NCI-H526 treated with DMSO at 0.1 percent for 48 hours (cell line): Measurements from ENCODE around the gene CUBN.

ENCODE experiments used
- DNase-seq: peaks from one replicate; lab custom pipeline; 2025; lab: John Stamatoyannopoulos, UW

CUBN gene

GRCh38 chr10:16987976-16988610, 141.5 kb downstream of the CUBN start:
- DNase-seq: no peak

DNA sequence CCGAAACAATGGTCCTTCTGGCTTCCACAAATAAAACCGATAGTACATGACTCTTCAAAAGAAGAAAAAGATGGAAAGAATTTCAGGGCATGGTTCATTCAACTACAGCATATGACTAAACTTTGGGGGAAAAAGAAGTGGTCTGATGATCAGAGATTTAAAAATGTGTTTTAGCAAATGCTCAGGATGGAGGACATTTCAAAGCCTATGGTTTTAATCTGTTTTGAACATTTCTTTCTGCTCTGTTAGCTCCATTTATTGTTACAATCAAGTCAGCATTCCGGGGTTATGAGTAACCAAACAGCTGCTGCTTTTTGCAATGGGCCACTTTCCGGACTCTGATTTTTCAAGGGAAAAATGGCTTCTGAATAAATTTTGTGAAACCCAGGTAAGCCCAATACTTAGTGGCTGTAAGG, 142.4 kb downstream of the CUBN start:
- DNase-seq: no peak

- DNase-seq: no peak
Measured at GRCh38 chr10:16986406-16987205, 143.0 kb downstream of the CUBN start.

DNA sequence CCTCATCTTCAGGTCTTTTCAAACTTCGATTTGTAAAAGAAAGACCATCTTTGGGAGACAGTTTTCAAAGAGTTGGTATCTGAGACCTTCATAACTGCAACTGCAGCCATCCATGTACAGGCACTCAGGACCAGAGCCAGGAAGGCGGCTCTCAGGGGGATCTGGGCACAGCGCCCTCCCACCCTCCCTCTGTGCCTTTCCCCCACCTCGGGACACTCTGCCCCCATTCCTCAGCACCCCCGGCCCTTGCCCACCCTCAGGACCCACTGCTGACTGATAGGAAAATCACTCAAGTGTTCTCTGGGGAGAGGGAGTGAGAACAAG, 143.6 kb downstream of the CUBN start:
- no peak for DNase-seq

DNA sequence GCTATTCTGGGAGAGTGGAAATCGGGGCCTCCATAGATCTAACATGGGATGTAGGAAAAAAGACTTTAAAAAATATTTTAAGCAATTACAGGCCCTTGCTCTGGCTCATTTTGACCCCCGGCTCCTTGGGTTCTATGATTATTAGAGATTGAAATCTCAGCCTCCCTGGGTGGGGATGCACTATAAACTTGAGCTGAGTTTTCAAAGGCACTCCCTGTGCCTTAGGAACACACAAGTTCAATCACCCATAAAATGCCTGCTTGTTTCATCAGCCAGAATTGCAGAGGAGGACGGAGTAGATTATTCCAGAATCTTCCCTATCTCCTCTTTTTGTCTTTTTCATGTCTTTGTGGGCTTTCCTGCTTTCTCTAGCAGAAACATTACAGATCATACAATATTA, 145.4 kb downstream of the CUBN start:
- no peak for DNase-seq

GRCh38 chr10:16976803-16977202, 152.8 kb downstream of the CUBN start:
- DNase-seq: no peak

DNA sequence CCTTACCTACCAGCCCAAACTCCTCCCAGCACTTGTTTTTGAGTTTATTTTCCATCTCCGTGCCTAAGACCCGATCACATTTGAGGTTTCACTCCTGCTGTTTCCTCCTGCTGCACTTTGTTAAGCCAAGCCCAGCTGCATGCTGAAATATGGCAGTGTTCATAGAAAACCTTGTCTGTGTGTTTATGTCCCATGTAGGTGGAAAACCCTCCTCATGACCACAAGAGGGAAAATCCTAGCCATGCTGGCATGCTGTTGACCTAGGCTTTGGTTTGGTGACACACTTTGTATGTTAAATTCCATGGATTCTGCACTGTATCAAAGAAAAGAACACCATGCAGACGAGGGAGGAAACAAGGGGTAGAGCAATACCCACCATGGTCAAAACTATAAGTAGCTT, 154.4 kb downstream of the CUBN start:
- no peak for DNase-seq

GRCh38 chr10:16968416-16969041, 161.1 kb downstream of the CUBN start:
- DNase-seq: no peak

GRCh38 chr10:16967866-16968415, 161.7 kb downstream of the CUBN start:
- no peak for DNase-seq

- no peak for DNase-seq
Measured at GRCh38 chr10:16966991-16967865, 162.4 kb downstream of the CUBN start.

- no peak for DNase-seq
Measured at GRCh38 chr10:16965740-16966447, 163.7 kb downstream of the CUBN start.

GRCh38 chr10:16965344-16965616, 164.3 kb downstream of the CUBN start:
- no peak for DNase-seq

GRCh38 chr10:16964576-16965343, 164.9 kb downstream of the CUBN start:
- DNase-seq: no peak

- DNase-seq: no peak
Measured at GRCh38 chr10:16960551-16960950, 169.1 kb downstream of the CUBN start.

- no peak for DNase-seq
Measured at GRCh38 chr10:16957038-16957437, 172.6 kb downstream of the CUBN start.

DNA sequence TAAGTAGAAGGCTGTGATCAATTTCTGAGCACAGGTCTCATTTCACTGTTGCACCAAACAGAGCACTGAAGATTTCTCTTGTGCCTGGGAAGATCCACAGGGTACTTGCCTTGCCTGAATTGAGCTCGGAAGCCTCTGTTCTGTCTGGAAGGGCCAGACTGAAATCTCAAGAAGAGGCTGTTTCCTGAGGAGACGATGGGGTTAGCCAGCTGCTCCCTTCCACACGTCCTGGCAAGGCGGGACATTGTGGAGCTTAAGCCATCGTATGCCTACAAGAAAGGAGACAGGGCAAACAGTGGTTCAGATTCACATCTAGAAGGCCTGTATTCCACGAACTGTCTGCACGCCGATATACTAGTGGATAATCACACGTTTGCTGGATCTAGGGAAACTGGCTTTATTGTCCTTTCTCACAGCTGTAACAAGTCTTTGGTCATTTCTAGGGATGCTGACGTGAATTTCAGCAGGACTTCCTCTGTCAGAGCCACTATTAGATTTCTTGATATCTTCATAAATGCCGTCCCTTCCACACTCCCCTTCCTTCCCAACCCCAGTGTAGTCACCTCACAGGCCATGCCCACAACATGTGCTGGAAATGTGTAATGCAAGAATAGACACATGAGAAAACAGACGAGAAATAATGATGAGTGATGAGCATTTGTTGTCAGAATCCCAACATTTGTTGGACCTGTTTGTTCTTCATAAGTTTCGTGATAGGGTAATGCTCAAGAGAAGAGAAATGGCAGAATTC, 175.2 kb downstream of the CUBN start:
- no peak for DNase-seq

DNA sequence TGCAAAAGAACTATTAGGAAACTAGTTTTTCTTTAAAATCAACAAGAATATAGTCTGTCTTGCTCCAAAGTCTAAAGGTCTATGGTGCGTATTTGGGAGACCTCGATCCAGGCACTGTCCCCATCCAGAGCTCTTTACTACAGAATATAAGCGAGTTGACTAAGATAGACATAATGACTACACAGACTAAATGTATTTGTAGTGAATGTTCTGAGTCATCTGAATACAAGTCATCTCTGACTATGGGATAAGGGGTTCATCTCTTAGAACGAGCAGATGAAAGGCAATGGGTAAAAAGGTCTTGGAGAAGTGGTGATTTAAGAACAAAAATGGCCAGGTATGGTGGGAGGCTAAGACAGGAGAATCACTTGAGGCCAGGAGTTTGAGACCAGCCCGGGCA, 176.3 kb downstream of the CUBN start:
- DNase-seq: no peak

DNA sequence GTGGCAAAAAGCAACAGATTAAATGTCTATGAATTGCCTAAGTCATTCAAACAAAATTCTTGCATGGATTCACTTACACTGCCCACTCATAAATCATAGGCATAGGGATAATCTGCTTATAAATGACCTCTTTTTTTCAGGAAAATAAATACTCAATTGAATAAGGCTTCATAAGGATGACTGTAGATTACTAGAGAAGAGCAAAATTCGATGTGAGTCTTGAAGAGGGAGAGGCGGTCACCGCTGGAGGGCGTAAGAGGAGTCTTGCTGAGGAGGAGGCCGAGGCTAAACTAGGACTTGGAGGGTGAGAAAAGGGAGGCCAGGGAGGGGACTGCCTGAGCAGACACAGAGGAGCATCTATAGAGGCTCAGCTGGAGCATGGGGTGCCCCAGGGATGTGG, 177.0 kb downstream of the CUBN start:
- no peak for DNase-seq

- no peak for DNase-seq
Measured at GRCh38 chr10:16952080-16952479, 177.5 kb downstream of the CUBN start.
